ENCODE measurements around the gene CFAP90. TPM values are rescaled to one million over a fixed set of nuclear protein-coding genes. Genes with fewer than 3 reads are reported as not detected.

The CFAP90 gene
- total RNA-seq, 1 donor from 2014 or later: 10.7 TPM

GRCh38 chr5:7868427-7868772, 17.5 kb upstream of the CFAP90 start:
- no peaks in the 10 kb centered on the region for H3K9me3 ChIP-seq
- no peaks in the 10 kb centered on the region for H3K27me3 ChIP-seq (ENCODE audit: low read depth)
- peak in 1 of 2 donors; percentile 4 for ATAC-seq
- H3K4me1 ChIP-seq: peaks cover 30% of the 10 kb centered on the region
- H3K4me3 ChIP-seq: peak overlapping the region; percentile 95
- peaks cover 24% of the 10 kb centered on the region for H3K36me3 ChIP-seq
- peak overlapping the region; percentile 89 for H3K27ac ChIP-seq
- no peak for DNase-seq
- intact Hi-C loops (cut with DNase I): no loop called here
- no peak for TF ChIP-seq CTCF (IDR thresholded peaks at IDR 0.05)

GRCh38 chr5:7867260-7867659, 16.3 kb upstream of the CFAP90 start:
- ATAC-seq: no peak
- peaks cover 24% of the 10 kb centered on the region for H3K4me1 ChIP-seq
- no peaks in the 10 kb centered on the region for H3K27me3 ChIP-seq (ENCODE audit: low read depth)
- no peak for TF ChIP-seq CTCF (IDR thresholded peaks at IDR 0.05)
- intact Hi-C loops (cut with DNase I): no loop called here
- no peak for DNase-seq
- no peak overlapping the region for H3K27ac ChIP-seq
- H3K9me3 ChIP-seq: no peaks in the 10 kb centered on the region
- no peak overlapping the region for H3K4me3 ChIP-seq
- H3K36me3 ChIP-seq: peaks cover 32% of the 10 kb centered on the region

- no peak for DNase-seq
- H3K27me3 ChIP-seq (ENCODE audit: low read depth): no peaks in the 10 kb centered on the region
Observed at GRCh38 chr5:7866196-7866595, 15.3 kb upstream of the CFAP90 start.

GRCh38 chr5:7857926-7858632, 7.1 kb upstream of the CFAP90 start:
- H3K36me3 ChIP-seq: peaks cover 56% of the 10 kb centered on the region

More at GRCh38 chr5:7866196-7866595, 15.3 kb upstream of the CFAP90 start:
- no peak for ATAC-seq
- Histone ChIP-seq H3K4me1 (peaks cover 23% of the 10 kb centered on the region), H3K27ac (no peak overlapping the region), H3K36me3 (peaks cover 43% of the 10 kb centered on the region), H3K4me3 (no peak overlapping the region), H3K9me3 (no peaks in the 10 kb centered on the region)
- TF ChIP-seq CTCF (IDR thresholded peaks at IDR 0.05): no peak
- intact Hi-C loops (cut with DNase I): no loop called here

GRCh38 chr5:7857361-7857760, 6.4 kb upstream of the CFAP90 start:
- H3K36me3 ChIP-seq: peaks cover 49% of the 10 kb centered on the region
- ATAC-seq: no peak
- TF ChIP-seq CTCF (IDR thresholded peaks at IDR 0.05): no peak

More at GRCh38 chr5:7857926-7858632, 7.1 kb upstream of the CFAP90 start:
- Histone ChIP-seq H3K9me3 (no peaks in the 10 kb centered on the region), H3K4me1 (no peaks in the 10 kb centered on the region), H3K4me3 (no peak overlapping the region), H3K27ac (no peak overlapping the region), H3K27me3 (ENCODE audit: low read depth) (no peaks in the 10 kb centered on the region)
- no peak for TF ChIP-seq CTCF (IDR thresholded peaks at IDR 0.05)
- DNase-seq: no peak
- no peak for ATAC-seq
- intact Hi-C loops (cut with DNase I): no loop called here

More at GRCh38 chr5:7857361-7857760, 6.4 kb upstream of the CFAP90 start:
- no peaks in the 10 kb centered on the region for H3K27me3 ChIP-seq (ENCODE audit: low read depth)
- no peak for DNase-seq
- H3K9me3 ChIP-seq: no peaks in the 10 kb centered on the region
- H3K4me1 ChIP-seq: peaks cover 1% of the 10 kb centered on the region
- intact Hi-C loops (cut with DNase I): no loop called here
- H3K4me3 ChIP-seq: no peak overlapping the region
- H3K27ac ChIP-seq: no peak overlapping the region

All from lower lobe of right lung (tissue), 2 donors.